ENCODE results near the gene COL4A2.
"Not testable (repeated sequence)": the region's sequence is repeated elsewhere in the genome, so short reads cannot be mapped to it uniquely, and the experiment has no call there.

DNA sequence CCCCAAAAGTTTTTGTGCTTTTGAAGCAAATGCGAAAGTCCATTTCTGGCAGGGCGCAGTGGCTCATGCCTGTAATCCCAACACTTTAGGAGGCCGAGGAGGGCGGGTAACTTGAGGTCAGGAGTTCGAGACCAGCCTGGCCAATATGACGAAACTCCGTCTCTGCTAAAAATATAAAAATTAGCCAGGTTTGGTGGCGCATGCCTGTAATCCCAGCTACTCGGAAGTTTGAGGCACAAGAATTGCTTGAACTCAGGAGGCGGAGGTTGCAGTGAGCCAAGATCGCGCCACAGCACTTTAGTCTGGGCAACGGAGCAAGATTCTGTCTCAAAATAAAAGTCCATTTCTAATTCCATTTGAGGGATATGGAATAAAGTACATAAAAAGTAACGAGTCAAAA, 88.5 kb downstream of the COL4A2 start:
- TF ChIP-seq, protein P1, sequence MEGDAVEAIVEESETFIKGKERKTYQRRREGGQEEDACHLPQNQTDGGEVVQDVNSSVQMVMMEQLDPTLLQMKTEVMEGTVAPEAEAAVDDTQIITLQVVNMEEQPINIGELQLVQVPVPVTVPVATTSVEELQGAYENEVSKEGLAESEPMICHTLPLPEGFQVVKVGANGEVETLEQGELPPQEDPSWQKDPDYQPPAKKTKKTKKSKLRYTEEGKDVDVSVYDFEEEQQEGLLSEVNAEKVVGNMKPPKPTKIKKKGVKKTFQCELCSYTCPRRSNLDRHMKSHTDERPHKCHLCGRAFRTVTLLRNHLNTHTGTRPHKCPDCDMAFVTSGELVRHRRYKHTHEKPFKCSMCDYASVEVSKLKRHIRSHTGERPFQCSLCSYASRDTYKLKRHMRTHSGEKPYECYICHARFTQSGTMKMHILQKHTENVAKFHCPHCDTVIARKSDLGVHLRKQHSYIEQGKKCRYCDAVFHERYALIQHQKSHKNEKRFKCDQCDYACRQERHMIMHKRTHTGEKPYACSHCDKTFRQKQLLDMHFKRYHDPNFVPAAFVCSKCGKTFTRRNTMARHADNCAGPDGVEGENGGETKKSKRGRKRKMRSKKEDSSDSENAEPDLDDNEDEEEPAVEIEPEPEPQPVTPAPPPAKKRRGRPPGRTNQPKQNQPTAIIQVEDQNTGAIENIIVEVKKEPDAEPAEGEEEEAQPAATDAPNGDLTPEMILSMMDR (IDR thresholded peaks at IDR 0.05), result not testable (repeated sequence)
- not testable (repeated sequence) for TF ChIP-seq POLR2AphosphoS5 (IDR thresholded peaks at IDR 0.05)
